SK-N-SH treated with all-trans-retinoic acid at 6 μM for 48 hours (cell line): Measurements from ENCODE around the gene CBLL2.

Experiments
- PATZ1 ChIP-seq: fragments of 250-450 bp; sonication (Bioruptor Pico); IDR thresholded peaks from 2 replicates; pipeline ENCODE4 v1.8.0; 2020; ENCODE audit warnings: mild to moderate bottlenecking, moderate library complexity, borderline replicate concordance
- TCF4 ChIP-seq: fragments of 250-450 bp; sonication (Bioruptor Pico); IDR thresholded peaks from 2 replicates; pipeline ENCODE4 v1.8.0; 2021; ENCODE audit warnings: mild to moderate bottlenecking, moderate library complexity, borderline replicate concordance
- ZC3H10 ChIP-seq: fragments of 250-450 bp; sonication (Bioruptor Pico); IDR thresholded peaks from 2 replicates; pipeline ENCODE4 v1.5.1; 2021; ENCODE audit warnings: mild to moderate bottlenecking, moderate library complexity

- TF ChIP-seq PATZ1 (CRISPR knock-in tag) = no peak
- TF ChIP-seq TCF4 = no peak
- TF ChIP-seq ZC3H10 = no peak
These were observed at the start of gene CBLL2 for GRCh38 chrX:22272613-22273012.
